Measurements from ENCODE around the gene REM2. TPM values are rescaled to one million over a fixed set of nuclear protein-coding genes. Genes with fewer than 3 reads are reported as not detected.

REM2 gene
- total and polyA plus RNA-seq, 4 donors, result 0.08 to 0.14 (median 0.11) TPM; not detected in 1

DNA sequence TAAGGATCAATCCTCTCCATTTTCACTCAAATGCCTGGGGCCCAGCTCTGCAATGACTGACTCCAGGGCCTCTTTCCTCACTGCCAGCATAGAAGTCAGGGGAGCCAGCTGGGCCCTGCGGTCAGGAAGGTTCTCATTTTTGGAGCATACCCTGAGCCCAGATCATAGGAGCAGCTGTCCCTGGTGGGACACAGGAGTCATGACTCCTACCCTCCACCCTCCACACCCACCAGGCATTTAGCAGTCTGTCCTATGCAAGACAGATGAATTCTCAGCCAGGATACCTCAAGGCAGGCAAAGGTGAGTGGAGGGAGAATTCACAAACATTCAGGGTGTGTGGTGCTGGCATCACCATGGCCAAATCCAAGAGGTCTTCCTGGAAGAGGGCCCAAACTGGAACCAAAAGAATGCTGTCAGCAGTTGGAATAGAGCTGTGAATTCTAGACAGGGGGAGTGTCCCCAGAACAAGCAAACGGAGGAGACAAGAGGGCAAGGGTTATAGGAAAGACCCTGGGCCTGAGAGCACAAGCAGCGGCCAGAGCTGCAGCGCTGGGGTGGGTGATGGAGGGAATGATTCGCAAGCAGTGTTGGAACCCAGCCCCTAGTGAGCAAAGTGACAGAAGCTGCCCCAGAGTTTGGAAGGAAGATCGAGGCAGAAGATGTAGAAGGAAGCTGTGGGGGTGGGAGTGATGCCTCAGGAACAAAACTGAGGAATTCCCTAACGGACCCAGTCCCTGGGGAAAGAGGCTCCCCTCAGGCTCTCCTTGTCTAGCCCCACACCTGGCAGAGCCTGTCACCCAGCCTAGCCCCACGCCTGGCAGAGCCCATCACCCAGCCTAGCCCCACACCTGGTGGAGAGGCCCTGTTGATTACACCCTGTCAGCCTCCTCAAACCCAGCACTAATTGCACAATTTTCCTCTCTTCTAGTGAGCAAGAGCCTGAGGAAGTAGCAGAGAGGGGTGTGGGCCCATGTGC is 4.5 kb upstream of the REM2 start:
- no peaks in the 10 kb centered on the region for H3K27me3 ChIP-seq (ENCODE audit: control insufficient read depth in 4 of 4, insufficient read depth in 4 of 4, low read length in 3 of 4)
- WGBS, result 87% methylated on average over 8 of the region's 8 CpGs
- no peak overlapping the region for H3K4me3 ChIP-seq (ENCODE audit: low read depth in 1 of 3, low read length in 3 of 3)
- no peak for DNase-seq (ENCODE audit: low spot score)
- no peak for TF ChIP-seq FOXA2 (IDR thresholded peaks at IDR 0.05)
- TF ChIP-seq FOXA1 (IDR thresholded peaks at IDR 0.05), result no peak
- no peak for TF ChIP-seq EGR1 (IDR thresholded peaks at IDR 0.05; ENCODE audit: low read depth in 2 of 2)
- TF ChIP-seq JUND (IDR thresholded peaks at IDR 0.05), result no peak
- TF ChIP-seq HNF4A (conservative IDR thresholded peaks at IDR 0.05), result no peak
- no peak for TF ChIP-seq GABPA (IDR thresholded peaks at IDR 0.05 in 1 of 2, conservative IDR thresholded peaks at IDR 0.05 in 1 of 2)
- TF ChIP-seq, protein P1, sequence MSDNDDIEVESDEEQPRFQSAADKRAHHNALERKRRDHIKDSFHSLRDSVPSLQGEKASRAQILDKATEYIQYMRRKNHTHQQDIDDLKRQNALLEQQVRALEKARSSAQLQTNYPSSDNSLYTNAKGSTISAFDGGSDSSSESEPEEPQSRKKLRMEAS (IDR thresholded peaks at IDR 0.05), result no peak
- TF ChIP-seq NR2F2 (IDR thresholded peaks at IDR 0.05), result no peak
- TF ChIP-seq, protein P2, sequence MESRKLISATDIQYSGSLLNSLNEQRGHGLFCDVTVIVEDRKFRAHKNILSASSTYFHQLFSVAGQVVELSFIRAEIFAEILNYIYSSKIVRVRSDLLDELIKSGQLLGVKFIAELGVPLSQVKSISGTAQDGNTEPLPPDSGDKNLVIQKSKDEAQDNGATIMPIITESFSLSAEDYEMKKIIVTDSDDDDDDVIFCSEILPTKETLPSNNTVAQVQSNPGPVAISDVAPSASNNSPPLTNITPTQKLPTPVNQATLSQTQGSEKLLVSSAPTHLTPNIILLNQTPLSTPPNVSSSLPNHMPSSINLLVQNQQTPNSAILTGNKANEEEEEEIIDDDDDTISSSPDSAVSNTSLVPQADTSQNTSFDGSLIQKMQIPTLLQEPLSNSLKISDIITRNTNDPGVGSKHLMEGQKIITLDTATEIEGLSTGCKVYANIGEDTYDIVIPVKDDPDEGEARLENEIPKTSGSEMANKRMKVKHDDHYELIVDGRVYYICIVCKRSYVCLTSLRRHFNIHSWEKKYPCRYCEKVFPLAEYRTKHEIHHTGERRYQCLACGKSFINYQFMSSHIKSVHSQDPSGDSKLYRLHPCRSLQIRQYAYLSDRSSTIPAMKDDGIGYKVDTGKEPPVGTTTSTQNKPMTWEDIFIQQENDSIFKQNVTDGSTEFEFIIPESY (IDR thresholded peaks at IDR 0.05), result no peak
- TF ChIP-seq TAF1 (conservative IDR thresholded peaks at IDR 0.05), result no peak
- TF ChIP-seq, protein P3, sequence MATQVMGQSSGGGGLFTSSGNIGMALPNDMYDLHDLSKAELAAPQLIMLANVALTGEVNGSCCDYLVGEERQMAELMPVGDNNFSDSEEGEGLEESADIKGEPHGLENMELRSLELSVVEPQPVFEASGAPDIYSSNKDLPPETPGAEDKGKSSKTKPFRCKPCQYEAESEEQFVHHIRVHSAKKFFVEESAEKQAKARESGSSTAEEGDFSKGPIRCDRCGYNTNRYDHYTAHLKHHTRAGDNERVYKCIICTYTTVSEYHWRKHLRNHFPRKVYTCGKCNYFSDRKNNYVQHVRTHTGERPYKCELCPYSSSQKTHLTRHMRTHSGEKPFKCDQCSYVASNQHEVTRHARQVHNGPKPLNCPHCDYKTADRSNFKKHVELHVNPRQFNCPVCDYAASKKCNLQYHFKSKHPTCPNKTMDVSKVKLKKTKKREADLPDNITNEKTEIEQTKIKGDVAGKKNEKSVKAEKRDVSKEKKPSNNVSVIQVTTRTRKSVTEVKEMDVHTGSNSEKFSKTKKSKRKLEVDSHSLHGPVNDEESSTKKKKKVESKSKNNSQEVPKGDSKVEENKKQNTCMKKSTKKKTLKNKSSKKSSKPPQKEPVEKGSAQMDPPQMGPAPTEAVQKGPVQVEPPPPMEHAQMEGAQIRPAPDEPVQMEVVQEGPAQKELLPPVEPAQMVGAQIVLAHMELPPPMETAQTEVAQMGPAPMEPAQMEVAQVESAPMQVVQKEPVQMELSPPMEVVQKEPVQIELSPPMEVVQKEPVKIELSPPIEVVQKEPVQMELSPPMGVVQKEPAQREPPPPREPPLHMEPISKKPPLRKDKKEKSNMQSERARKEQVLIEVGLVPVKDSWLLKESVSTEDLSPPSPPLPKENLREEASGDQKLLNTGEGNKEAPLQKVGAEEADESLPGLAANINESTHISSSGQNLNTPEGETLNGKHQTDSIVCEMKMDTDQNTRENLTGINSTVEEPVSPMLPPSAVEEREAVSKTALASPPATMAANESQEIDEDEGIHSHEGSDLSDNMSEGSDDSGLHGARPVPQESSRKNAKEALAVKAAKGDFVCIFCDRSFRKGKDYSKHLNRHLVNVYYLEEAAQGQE (IDR thresholded peaks at IDR 0.05), result no peak
- TF ChIP-seq, protein P4, sequence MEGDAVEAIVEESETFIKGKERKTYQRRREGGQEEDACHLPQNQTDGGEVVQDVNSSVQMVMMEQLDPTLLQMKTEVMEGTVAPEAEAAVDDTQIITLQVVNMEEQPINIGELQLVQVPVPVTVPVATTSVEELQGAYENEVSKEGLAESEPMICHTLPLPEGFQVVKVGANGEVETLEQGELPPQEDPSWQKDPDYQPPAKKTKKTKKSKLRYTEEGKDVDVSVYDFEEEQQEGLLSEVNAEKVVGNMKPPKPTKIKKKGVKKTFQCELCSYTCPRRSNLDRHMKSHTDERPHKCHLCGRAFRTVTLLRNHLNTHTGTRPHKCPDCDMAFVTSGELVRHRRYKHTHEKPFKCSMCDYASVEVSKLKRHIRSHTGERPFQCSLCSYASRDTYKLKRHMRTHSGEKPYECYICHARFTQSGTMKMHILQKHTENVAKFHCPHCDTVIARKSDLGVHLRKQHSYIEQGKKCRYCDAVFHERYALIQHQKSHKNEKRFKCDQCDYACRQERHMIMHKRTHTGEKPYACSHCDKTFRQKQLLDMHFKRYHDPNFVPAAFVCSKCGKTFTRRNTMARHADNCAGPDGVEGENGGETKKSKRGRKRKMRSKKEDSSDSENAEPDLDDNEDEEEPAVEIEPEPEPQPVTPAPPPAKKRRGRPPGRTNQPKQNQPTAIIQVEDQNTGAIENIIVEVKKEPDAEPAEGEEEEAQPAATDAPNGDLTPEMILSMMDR (IDR thresholded peaks at IDR 0.05; ENCODE audit: low read depth, low read length, missing input control), result no peak
- no peak for TF ChIP-seq YY1 (IDR thresholded peaks at IDR 0.05)
- no peak for TF ChIP-seq SP1 (IDR thresholded peaks at IDR 0.05)
- TF ChIP-seq HNF4G (IDR thresholded peaks at IDR 0.05), result no peak
- TF ChIP-seq RXRA (IDR thresholded peaks at IDR 0.05), result no peak
- peaks cover 0 to 4% (median 0%) of the 10 kb centered on the region in 4 donors for H3K4me1 ChIP-seq (ENCODE audit: control insufficient read depth in 4 of 4, insufficient read depth in 4 of 4, low read length in 3 of 4)
- peaks cover 8 to 54% (median 43%) of the 10 kb centered on the region in 4 donors for H3K36me3 ChIP-seq (ENCODE audit: control insufficient read depth in 4 of 4, insufficient read depth in 3 of 4, low read depth in 1 of 4, low read length in 3 of 4)
- H3K9me3 ChIP-seq (ENCODE audit: control insufficient read depth in 4 of 4, low read length in 3 of 4), result no peaks in the 10 kb centered on the region
- no peak overlapping the region for H3K27ac ChIP-seq (ENCODE audit: low read depth in 1 of 2, low read length in 2 of 2)
- H3K9ac ChIP-seq (ENCODE audit: low read depth in 1 of 2, low read length in 2 of 2), result no peak overlapping the region

Measured in liver (tissue), 9 donors.